KMS-11 (cell line): ENCODE measurements around the gene WDTC1.

ENCODE experiments used
- H2AFZ ChIP-seq: fragments of 200-600 bp; sonication (generic); 2 replicates; pipeline ENCODE4 v1.6.1; 2016; ENCODE audit warnings: antibody characterized with exemption, mixed run types, low read depth
- H3K27ac ChIP-seq: fragments of 200-600 bp; sonication (generic); 2 replicates; pipeline ENCODE4 v1.6.1; 2016; ENCODE audit warnings: mild to moderate bottlenecking, mixed run types
- H3K27me3 ChIP-seq: fragments of 200-600 bp; sonication (generic); 2 replicates; pipeline ENCODE4 v1.6.1; 2017; ENCODE audit warnings: mild to moderate bottlenecking, low read depth, mixed run types, moderate library complexity; ENCODE audit not compliant: insufficient read depth
- H3K36me3 ChIP-seq: fragments of 200-600 bp; sonication (generic); 2 replicates; pipeline ENCODE4 v1.6.1; 2017; ENCODE audit warnings: mild to moderate bottlenecking, mixed run types; ENCODE audit not compliant: insufficient read depth
- H3K4me1 ChIP-seq: fragments of 200-600 bp; sonication (generic); 2 replicates; pipeline ENCODE4 v1.6.1; 2016; ENCODE audit warnings: mild to moderate bottlenecking, low read depth, mixed run types; ENCODE audit not compliant: poor library complexity, severe bottlenecking
- H3K4me2 ChIP-seq: fragments of 200-600 bp; sonication (generic); 2 replicates; pipeline ENCODE4 v1.7.0; 2016; ENCODE audit warnings: mild to moderate bottlenecking, mixed run types
- H3K4me3 ChIP-seq: fragments of 200-600 bp; sonication (generic); IDR thresholded peaks from 2 replicates; pipeline ENCODE4 v1.6.1; 2017; ENCODE audit warnings: low read depth, low read length, mixed read lengths; ENCODE audit not compliant: insufficient read depth
- H3K79me2 ChIP-seq: fragments of 200-600 bp; sonication (generic); 2 replicates; pipeline ENCODE4 v1.6.1; 2016; ENCODE audit warnings: low read depth, mixed run types; ENCODE audit not compliant: insufficient read depth
- H3K9ac ChIP-seq: fragments of 200-600 bp; sonication (generic); 2 replicates; pipeline ENCODE4 v1.6.1; 2016; ENCODE audit warnings: mild to moderate bottlenecking, mixed run types
- H4K20me1 ChIP-seq: fragments of 200-600 bp; sonication (generic); 2 replicates; pipeline ENCODE4 v1.6.1; 2016; ENCODE audit warnings: mild to moderate bottlenecking, mixed run types; ENCODE audit not compliant: insufficient read depth
- CTCF ChIP-seq: fragments of 200-600 bp; sonication (generic); conservative IDR thresholded peaks from 2 replicates; pipeline ENCODE4 v1.6.1; 2017; ENCODE audit warnings: low read depth, mild to moderate bottlenecking, antibody characterized with exemption, low read length, moderate library complexity, mixed read lengths

WDTC1 gene

DNA sequence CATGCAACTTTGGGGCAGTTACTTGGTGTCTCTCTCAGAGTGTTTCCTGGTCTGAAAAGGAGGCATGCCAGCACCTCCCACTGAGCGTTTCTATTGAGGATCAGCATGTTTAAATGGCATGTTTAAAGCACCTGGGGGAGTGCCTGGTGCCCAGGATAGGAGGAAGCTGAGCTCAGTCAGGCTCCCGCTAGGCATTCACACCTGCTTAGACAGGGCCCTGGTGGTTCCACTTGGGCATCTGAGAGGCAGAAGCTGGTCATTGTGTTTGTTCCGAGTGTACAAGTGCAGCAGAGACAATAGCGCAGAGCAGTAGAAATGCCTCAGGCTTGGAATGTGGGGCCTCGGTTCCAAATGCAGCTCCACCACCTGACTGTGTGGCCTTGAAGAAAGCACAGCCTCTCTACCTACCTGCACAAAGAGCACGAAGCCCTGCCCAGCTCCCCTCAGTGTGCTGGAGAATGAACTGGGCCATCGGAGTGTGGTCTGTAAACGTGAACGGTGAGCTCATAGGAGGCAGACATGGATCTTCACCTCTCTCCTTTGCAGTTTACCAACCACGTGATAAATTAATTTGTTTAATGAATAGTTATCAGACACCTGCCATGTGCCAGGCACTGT, 67.3 kb downstream of the WDTC1 start:
- H3K27ac ChIP-seq: no peak overlapping the region
- no peaks in the 10 kb centered on the region for H3K79me2 ChIP-seq
- no peak overlapping the region for H3K9ac ChIP-seq
- H3K36me3 ChIP-seq: no peaks in the 10 kb centered on the region
- no peak overlapping the region for H2AFZ ChIP-seq
- H3K4me2 ChIP-seq: no peak overlapping the region
- TF ChIP-seq CTCF: no peak
- H4K20me1 ChIP-seq: no peaks in the 10 kb centered on the region
- no peak overlapping the region for H3K4me3 ChIP-seq
- H3K27me3 ChIP-seq: no peaks in the 10 kb centered on the region
- peaks cover 2% of the 10 kb centered on the region for H3K4me1 ChIP-seq

- Histone ChIP-seq H3K27me3 (no peaks in the 10 kb centered on the region), H3K9ac (no peak overlapping the region), H3K4me3 (no peak overlapping the region), H3K27ac (no peak overlapping the region), H3K79me2 (no peaks in the 10 kb centered on the region), H3K36me3 (no peaks in the 10 kb centered on the region), H2AFZ (no peak overlapping the region), H3K4me2 (no peak overlapping the region), H4K20me1 (no peaks in the 10 kb centered on the region), H3K4me1 (peaks cover 11% of the 10 kb centered on the region)
- TF ChIP-seq CTCF: no peak
Measured at GRCh38 chr1:27302612-27303011, 68.2 kb downstream of the WDTC1 start.

GRCh38 chr1:27303509-27303908, 69.1 kb downstream of the WDTC1 start:
- Histone ChIP-seq H3K9ac (no peak overlapping the region), H3K4me2 (no peak overlapping the region), H3K36me3 (no peaks in the 10 kb centered on the region), H2AFZ (no peak overlapping the region), H3K27ac (no peak overlapping the region), H3K4me3 (no peak overlapping the region), H3K79me2 (no peaks in the 10 kb centered on the region), H4K20me1 (no peaks in the 10 kb centered on the region), H3K4me1 (peaks cover 12% of the 10 kb centered on the region), H3K27me3 (no peaks in the 10 kb centered on the region)
- TF ChIP-seq CTCF: no peak

DNA sequence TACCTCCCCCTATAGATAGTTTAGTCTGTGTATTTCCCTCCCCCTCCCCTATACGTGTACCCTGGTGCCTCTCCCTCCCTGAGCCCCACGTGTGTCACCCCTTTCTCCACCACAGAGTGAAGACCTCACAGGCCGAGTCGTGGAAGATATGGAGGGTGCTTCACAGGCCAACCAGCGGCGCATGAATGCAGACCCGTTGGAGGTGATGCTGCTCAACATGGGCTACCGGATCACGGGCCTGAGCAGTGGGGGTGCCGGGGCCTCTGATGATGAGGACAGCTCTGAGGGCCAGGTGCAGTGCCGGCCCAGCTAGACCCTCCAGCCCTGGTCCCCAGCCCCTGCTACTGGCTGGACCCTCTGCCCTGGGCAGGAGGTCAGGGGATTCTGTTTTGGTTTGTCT, 71.6 kb downstream of the WDTC1 start:
- Histone ChIP-seq H3K4me1 (peaks cover 12% of the 10 kb centered on the region), H3K27ac (no peak overlapping the region), H2AFZ (no peak overlapping the region), H4K20me1 (no peaks in the 10 kb centered on the region), H3K36me3 (no peaks in the 10 kb centered on the region), H3K4me3 (no peak overlapping the region), H3K4me2 (no peak overlapping the region), H3K9ac (no peak overlapping the region), H3K79me2 (no peaks in the 10 kb centered on the region), H3K27me3 (no peaks in the 10 kb centered on the region)
- TF ChIP-seq CTCF: no peak
